RWPE1 (cell line): ENCODE measurements around the gene SLC28A2.

Experiments
- CTCF ChIA-PET: fragments of 350-600 bp; sonication (Branson Sonifier 250); formaldehyde crosslinking; extraction: SDS; loops from one replicate; lab custom pipeline; 2021; lab: Yijun Ruan, JAX
- POLR2A ChIA-PET: fragments of 400-600 bp; formaldehyde crosslinking; extraction: SDS; loops from one replicate; lab custom pipeline; 2020; ENCODE audit warnings: antibody characterized with exemption; ENCODE audit not compliant: low non-redundant PET; lab: Yijun Ruan, JAX
- DNase-seq: peaks from one replicate; pipeline ENCODE4 v3.0.0; 2012; ENCODE audit warnings: low spot score
- H3K27ac ChIP-seq: fragments of 450-650 bp; 2 replicates; pipeline ENCODE4 v1.5.1; 2017
- TF ChIP-seq, protein P1 (sequence below): fragments of 450-650 bp; conservative IDR thresholded peaks from 2 replicates; pipeline ENCODE4 v1.5.1; 2017; ENCODE audit warnings: low read depth, mild to moderate bottlenecking

Gene SLC28A2

GRCh38 chr15:45320581-45321205, 68.7 kb downstream of the SLC28A2 start:
- CTCF ChIA-PET: interaction anchor here (0.6 kb wide), 2 partner anchors 46 to 47 kb away, joined by 3 to 6 read pairs; no protein-coding TSS in a partner anchor
- no peak overlapping the region for H3K27ac ChIP-seq
- POLR2A ChIA-PET: no interaction called here
- TF ChIP-seq, protein P1, sequence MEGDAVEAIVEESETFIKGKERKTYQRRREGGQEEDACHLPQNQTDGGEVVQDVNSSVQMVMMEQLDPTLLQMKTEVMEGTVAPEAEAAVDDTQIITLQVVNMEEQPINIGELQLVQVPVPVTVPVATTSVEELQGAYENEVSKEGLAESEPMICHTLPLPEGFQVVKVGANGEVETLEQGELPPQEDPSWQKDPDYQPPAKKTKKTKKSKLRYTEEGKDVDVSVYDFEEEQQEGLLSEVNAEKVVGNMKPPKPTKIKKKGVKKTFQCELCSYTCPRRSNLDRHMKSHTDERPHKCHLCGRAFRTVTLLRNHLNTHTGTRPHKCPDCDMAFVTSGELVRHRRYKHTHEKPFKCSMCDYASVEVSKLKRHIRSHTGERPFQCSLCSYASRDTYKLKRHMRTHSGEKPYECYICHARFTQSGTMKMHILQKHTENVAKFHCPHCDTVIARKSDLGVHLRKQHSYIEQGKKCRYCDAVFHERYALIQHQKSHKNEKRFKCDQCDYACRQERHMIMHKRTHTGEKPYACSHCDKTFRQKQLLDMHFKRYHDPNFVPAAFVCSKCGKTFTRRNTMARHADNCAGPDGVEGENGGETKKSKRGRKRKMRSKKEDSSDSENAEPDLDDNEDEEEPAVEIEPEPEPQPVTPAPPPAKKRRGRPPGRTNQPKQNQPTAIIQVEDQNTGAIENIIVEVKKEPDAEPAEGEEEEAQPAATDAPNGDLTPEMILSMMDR: no peak
- DNase-seq: peak; percentile 72

DNA sequence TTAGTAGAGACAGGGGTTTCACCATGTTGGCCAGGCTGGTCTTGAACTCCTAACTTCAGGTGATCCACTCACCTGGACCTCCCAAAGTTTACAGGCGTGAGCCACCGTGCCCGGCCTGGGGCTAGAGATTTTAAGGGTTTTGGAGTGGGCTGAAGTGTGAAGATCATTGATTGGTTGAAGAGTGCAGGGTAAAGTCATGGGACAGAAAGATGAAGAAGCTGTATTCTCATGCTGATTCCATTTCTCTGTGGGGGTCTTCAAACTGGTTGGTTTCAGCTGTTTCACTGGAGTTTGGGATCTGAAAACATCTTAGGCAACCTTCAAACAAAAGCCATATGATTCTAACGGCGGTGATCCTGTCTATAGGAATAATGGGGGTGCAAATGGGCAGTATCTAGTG, 74.2 kb downstream of the SLC28A2 start:
- TF ChIP-seq, protein P1: no peak
- H3K27ac ChIP-seq: no peak overlapping the region
- POLR2A ChIA-PET: no interaction called here
- CTCF ChIA-PET: no interaction called here
- no peak for DNase-seq

DNA sequence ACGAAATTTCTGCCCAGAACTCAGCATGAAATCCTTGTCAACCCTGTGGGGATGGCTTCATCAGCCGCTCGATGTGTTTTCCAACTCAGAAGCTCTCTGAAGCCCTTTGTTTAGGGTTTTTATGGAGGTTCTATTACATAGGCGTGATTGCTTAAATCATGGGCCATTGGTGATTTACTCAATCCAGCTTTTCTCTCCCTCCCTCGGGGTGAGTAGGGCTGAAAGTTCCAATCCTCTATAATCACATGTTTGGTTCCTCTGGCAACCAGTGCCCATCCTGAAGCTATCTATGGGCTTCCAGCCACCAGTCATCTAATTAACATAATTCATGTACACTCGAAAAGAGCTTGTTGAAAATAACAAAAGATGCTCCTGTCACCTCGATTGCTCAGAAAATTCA, 74.7 kb downstream of the SLC28A2 start:
- POLR2A ChIA-PET: no interaction called here
- no peak for DNase-seq
- H3K27ac ChIP-seq: no peak overlapping the region
- TF ChIP-seq, protein P1: no peak
- CTCF ChIA-PET: no interaction called here
